HG03520 (cell line): ENCODE data around the gene DUSP2.
"Not testable (repeated sequence)": the region's sequence is repeated elsewhere in the genome, so short reads cannot be mapped to it uniquely, and the experiment has no call there.

Source experiments
- ATAC-seq: cut with Tn5 transposase; IDR thresholded peaks from one replicate; pipeline ENCODE4 v1.9.1; 2021; ENCODE audit warnings: mild to moderate bottlenecking, moderate library complexity; ENCODE audit not compliant: unreplicated experiment

The DUSP2 gene

GRCh38 chr2:96163768-96164429 is 18.7 kb upstream of the DUSP2 start:
- ATAC-seq: peak; percentile 45

- peak; percentile 5 for ATAC-seq
Measured at GRCh38 chr2:96163415-96163767, 18.2 kb upstream of the DUSP2 start.

- ATAC-seq: no peak
Measured at GRCh38 chr2:96161898-96162297, 16.7 kb upstream of the DUSP2 start.

GRCh38 chr2:96160366-96160765 is 15.1 kb upstream of the DUSP2 start:
- ATAC-seq: not testable (repeated sequence)

GRCh38 chr2:96159084-96159830 is 14.0 kb upstream of the DUSP2 start:
- ATAC-seq: no peak

- no peak for ATAC-seq
Measured at GRCh38 chr2:96158554-96158940, 13.3 kb upstream of the DUSP2 start.

GRCh38 chr2:96157649-96158553 is 12.7 kb upstream of the DUSP2 start:
- ATAC-seq: peak; percentile 42

GRCh38 chr2:96156926-96157648 is 11.8 kb upstream of the DUSP2 start:
- ATAC-seq: peak; percentile 29

GRCh38 chr2:96156011-96156820 is 11.0 kb upstream of the DUSP2 start:
- no peak for ATAC-seq

- ATAC-seq: no peak
Measured at GRCh38 chr2:96154506-96155380, 9.5 kb upstream of the DUSP2 start.

GRCh38 chr2:96153991-96154431 is 8.8 kb upstream of the DUSP2 start:
- ATAC-seq: no peak

- no peak for ATAC-seq
Measured at GRCh38 chr2:96153291-96153713, 8.1 kb upstream of the DUSP2 start.

GRCh38 chr2:96152304-96153161 is 7.3 kb upstream of the DUSP2 start:
- ATAC-seq: no peak

GRCh38 chr2:96151595-96152303 is 6.5 kb upstream of the DUSP2 start:
- ATAC-seq: no peak

- no peak for ATAC-seq
Measured at GRCh38 chr2:96150791-96151594, 5.8 kb upstream of the DUSP2 start.

GRCh38 chr2:96150007-96150640 is 4.9 kb upstream of the DUSP2 start:
- ATAC-seq: no peak
